ENCODE data around the gene GBP1. TPM values are rescaled to one million over a fixed set of nuclear protein-coding genes. Genes with fewer than 3 reads are reported as not detected.

Gene GBP1, protein sequence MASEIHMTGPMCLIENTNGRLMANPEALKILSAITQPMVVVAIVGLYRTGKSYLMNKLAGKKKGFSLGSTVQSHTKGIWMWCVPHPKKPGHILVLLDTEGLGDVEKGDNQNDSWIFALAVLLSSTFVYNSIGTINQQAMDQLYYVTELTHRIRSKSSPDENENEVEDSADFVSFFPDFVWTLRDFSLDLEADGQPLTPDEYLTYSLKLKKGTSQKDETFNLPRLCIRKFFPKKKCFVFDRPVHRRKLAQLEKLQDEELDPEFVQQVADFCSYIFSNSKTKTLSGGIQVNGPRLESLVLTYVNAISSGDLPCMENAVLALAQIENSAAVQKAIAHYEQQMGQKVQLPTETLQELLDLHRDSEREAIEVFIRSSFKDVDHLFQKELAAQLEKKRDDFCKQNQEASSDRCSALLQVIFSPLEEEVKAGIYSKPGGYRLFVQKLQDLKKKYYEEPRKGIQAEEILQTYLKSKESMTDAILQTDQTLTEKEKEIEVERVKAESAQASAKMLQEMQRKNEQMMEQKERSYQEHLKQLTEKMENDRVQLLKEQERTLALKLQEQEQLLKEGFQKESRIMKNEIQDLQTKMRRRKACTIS
- total RNA-seq (2021; fragmentation: NEBNext Ultra II Directional; extraction: Animal tissue kit (Norgen Biotek cat#: 25700)), result not detected in 2 replicates
- not detected in 2 replicates for polyA plus RNA-seq (2011; rRNA removed)
- not detected for polyA plus RNA-seq (2011; cell fraction: cytosol; rRNA removed)
- not detected for polyA plus RNA-seq (2011; cell fraction: nucleus; rRNA removed)
- polyA plus RNA-seq (2012, experiment 1 of 2), result not detected in 4 replicates
- not detected for polyA plus RNA-seq (2012, experiment 2 of 2)
- polyA plus RNA-seq (2013, experiment 1 of 2), result not detected
- polyA plus RNA-seq (2013, experiment 2 of 2), result not detected
- polyA minus RNA-seq (2011; rRNA and poly(A)+ RNA removed), result not detected in 2 replicates
- polyA minus RNA-seq (2011; cell fraction: cytosol; rRNA and poly(A)+ RNA removed), result not detected
- polyA minus RNA-seq (2011; cell fraction: nucleus; rRNA and poly(A)+ RNA removed), result not detected
- long read RNA-seq, experiment 1, result 0 reads
- long read RNA-seq, experiment 2, result 0 reads

DNA sequence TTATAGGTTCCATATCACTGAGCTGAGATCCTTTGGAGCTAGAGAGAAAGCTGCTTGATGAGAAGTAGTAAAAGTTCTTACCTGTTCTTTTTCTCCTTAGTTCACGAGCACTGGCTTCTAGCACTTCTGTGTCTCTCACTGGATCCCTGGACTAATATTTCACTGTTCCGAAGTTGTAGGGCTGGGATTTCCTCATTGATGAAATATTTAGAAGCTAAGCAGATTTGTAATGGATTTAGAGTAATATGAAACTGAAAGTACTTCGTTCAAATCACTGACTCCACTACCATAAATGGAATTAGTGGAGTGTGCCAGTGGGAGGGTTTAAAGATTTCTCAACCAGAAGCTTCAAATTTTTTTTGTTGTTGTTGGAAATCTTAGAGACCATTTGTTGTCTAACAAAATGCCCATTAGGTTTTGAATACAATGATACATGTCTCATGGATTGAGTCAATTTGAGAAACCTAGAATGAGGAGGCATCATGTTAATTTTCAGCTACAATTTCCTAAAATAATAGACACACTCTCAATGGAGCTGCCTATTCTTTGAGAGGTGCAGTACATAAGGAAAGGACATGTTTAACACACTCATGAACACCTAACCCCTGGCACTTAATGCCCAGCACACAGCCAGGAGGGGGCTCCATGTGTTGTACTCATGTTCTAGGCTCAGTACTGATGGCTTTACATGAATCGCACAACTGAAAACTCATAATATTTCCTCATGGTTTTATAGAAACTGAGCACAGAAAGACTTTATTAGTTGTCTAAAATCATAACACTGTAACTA lies at the start of gene GBP1:
Gene GBP1 (minus strand): TSS at position 130 of the 790 bp plus-strand sequence. CDS start 1,974 bp downstream, outside the sequence.
- Histone ChIP-seq H4K8ac (ENCODE audit: extremely low read depth, insufficient read depth, low read length) (no peak within 1 kb of the TSS), H2BK12ac (ENCODE audit: low read depth, low read length) (no peak within 1 kb of the TSS), H3K23me2 (ENCODE audit: low read depth, low read length) (no peaks in the 10 kb centered on the region), H3K9ac (replicated peaks in 1 of 4; ENCODE audit: extremely low read depth in 1 of 4, low read depth in 3 of 4, low read length in 3 of 4) (no peak within 1 kb of the TSS), H2BK5ac (ENCODE audit: low read depth, low read length) (no peak within 1 kb of the TSS), H2BK15ac (ENCODE audit: low read length) (no peak within 1 kb of the TSS), H3K14ac (ENCODE audit: insufficient read length) (no peak within 1 kb of the TSS), H3K79me2 (ENCODE audit: control insufficient read depth in 1 of 2, insufficient read depth in 2 of 2, low read length in 2 of 2) (no peaks in the 10 kb centered on the region), H2AK5ac (ENCODE audit: low read depth, low read length) (no peak within 1 kb of the TSS), H2BK20ac (ENCODE audit: low read length) (no peak within 1 kb of the TSS), H3K18ac (ENCODE audit: extremely low read depth, low read length) (no peak within 1 kb of the TSS), H4K20me1 (replicated peaks in 1 of 2; ENCODE audit: control insufficient read depth in 1 of 2, insufficient read depth in 2 of 2, low read length in 2 of 2) (no peaks in the 10 kb centered on the region), H2AFZ (ENCODE audit: low read length) (peak within 1 kb of the TSS; percentile 52; the same call in 1 of the 2 replicates), H3K27ac (ENCODE audit: low read depth, low read length) (no peak within 1 kb of the TSS), H3K4ac (replicated peaks; ENCODE audit: insufficient read length, low read depth, low read length) (no peak within 1 kb of the TSS), H4K5ac (ENCODE audit: insufficient read length, low read depth, low read length) (no peak within 1 kb of the TSS), H3K4me3 (ENCODE audit: extremely low read depth in 1 of 4, insufficient read depth in 2 of 4, low read depth in 3 of 4, low read length in 4 of 4) (no peak within 1 kb of the TSS), H3K36me3 (ENCODE audit: control insufficient read depth in 2 of 4, insufficient read depth in 4 of 4, low read length in 3 of 4) (no peaks in the 10 kb centered on the region), H3K79me1 (ENCODE audit: low read depth, low read length) (no peaks in the 10 kb centered on the region), H3K56ac (replicated peaks; ENCODE audit: insufficient read length, low read depth, low read length) (no peak within 1 kb of the TSS), H3K23ac (ENCODE audit: insufficient read length) (no peak within 1 kb of the TSS), H3K4me1 (replicated peaks in 1 of 4; ENCODE audit: control insufficient read depth in 3 of 4, insufficient read depth in 4 of 4, low read length in 3 of 4) (no peaks in the 10 kb centered on the region), H4K91ac (replicated peaks; ENCODE audit: insufficient read length, low read length) (no peak within 1 kb of the TSS), H3K9me3 (ENCODE audit: insufficient read depth in 2 of 2, low read depth in 1 of 2, low read length in 1 of 2) (no peaks in the 10 kb centered on the region), H3K27me3 (replicated peaks in 1 of 4; ENCODE audit: control insufficient read depth in 3 of 4, extremely low read depth in 1 of 4, insufficient read depth in 3 of 4, low read length in 3 of 4) (no peaks in the 10 kb centered on the region), H3K4me2 (ENCODE audit: insufficient read depth in 1 of 2, low read depth in 2 of 2, low read length in 2 of 2) (no peak within 1 kb of the TSS), H2BK120ac (replicated peaks; ENCODE audit: low read depth, low read length) (no peak within 1 kb of the TSS)
- FAIRE-seq (no peak), DNase-seq (ENCODE audit: low read depth in 1 of 2, low spot score in 2 of 2) (no peak)
- ChIA-PET POLR2A (ENCODE audit: partially characterized antibody) (no interaction called here), CTCF (ENCODE audit: partially characterized antibody) (no interaction called here)
- WGBS, 2 experiments (ENCODE audit: extremely low coverage in 1 of 2, insufficient coverage in 1 of 2, insufficient read length in 1 of 2, insufficient replicate concordance in 2 of 2, low coverage in 1 of 2, low lambda C conversion rate in 2 of 2, missing lambda C conversion rate in 1 of 2), result 91% methylated on average over 4 of the region's 4 CpGs; no CpG with 5 or more reads in 1 of the 2 experiments
- no peak for TF ChIP-seq CBX5 (IDR thresholded peaks at IDR 0.05; ENCODE audit: low read depth, low read length)
- TF ChIP-seq KDM4A (IDR thresholded peaks at IDR 0.05; ENCODE audit: low read depth, low read length, severe bottlenecking), result no peak
- TF ChIP-seq TBP (IDR thresholded peaks at IDR 0.05; ENCODE audit: low read depth, low read length), result no peak
- TF ChIP-seq, protein P1, sequence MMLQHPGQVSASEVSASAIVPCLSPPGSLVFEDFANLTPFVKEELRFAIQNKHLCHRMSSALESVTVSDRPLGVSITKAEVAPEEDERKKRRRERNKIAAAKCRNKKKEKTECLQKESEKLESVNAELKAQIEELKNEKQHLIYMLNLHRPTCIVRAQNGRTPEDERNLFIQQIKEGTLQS (IDR thresholded peaks at IDR 0.05; ENCODE audit: insufficient read depth, low read depth, low read length), result no peak
- no peak for TF ChIP-seq JUN (IDR thresholded peaks at IDR 0.05; ENCODE audit: low read depth, low read length)
- no peak for TF ChIP-seq YY1 (IDR thresholded peaks at IDR 0.05; ENCODE audit: low read depth, low read length)
- no peak for TF ChIP-seq HDAC6 (IDR thresholded peaks at IDR 0.05; ENCODE audit: low read depth, low read length)
